ENCODE results near the gene TMEM117.

The TMEM117 gene

DNA sequence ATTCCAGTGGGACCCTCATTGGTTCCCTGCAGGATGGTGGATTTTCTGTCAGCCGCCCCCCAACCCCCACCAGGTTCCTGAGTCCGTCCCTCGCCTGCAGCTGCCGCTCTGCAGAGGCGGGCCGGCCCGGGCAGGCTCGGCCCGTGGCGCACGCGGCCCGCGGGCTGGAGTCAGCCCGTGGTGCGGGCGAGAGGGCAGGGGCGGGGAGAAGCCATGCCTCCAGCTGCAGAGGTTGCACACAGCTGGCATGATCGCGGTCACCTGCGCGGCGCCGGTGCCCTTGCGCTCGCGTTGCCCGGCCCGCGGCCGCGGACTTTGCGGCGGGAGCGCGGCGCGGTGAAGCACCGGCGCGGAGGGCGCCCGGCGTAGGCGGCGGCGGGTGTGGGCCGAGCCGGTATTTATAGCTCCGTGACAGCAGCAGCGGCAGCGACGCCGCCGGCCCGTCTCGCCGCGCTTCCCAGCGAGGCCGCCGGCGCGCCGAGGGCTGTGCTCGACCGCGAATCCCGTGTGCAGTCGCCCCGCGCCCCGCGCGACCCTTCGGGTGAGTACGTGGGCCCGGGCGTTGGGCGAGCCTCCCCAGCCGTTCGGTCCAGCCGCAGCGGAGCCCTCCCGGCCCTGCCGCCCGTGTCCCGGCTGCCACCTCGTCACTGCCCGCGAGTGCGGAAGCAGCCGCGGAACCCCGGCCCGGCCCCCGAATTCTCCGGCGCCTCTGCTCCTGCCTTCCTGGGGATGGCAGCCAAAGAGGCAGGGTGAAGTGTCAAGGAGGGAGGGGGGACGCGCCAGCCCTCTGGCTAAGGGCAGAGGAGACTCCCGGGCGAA is at the start of gene TMEM117:
TMEM117 (plus strand) TSS at position 426 of the 819 bp plus-strand sequence.
- DNase-seq = peak; percentile 74
- Mint-ChIP-seq H3K4me1 (peaks cover 28% of the 10 kb centered on the region), H3K36me3 (no peaks in the 10 kb centered on the region), H3K4me3 (peak within 1 kb of the TSS; percentile 86), H3K27me3 (peaks cover 9% of the 10 kb centered on the region), H3K27ac (peak within 1 kb of the TSS; percentile 87), H3K9me3 (no peaks in the 10 kb centered on the region)
- CTCF ChIA-PET = no interaction called here

DNA sequence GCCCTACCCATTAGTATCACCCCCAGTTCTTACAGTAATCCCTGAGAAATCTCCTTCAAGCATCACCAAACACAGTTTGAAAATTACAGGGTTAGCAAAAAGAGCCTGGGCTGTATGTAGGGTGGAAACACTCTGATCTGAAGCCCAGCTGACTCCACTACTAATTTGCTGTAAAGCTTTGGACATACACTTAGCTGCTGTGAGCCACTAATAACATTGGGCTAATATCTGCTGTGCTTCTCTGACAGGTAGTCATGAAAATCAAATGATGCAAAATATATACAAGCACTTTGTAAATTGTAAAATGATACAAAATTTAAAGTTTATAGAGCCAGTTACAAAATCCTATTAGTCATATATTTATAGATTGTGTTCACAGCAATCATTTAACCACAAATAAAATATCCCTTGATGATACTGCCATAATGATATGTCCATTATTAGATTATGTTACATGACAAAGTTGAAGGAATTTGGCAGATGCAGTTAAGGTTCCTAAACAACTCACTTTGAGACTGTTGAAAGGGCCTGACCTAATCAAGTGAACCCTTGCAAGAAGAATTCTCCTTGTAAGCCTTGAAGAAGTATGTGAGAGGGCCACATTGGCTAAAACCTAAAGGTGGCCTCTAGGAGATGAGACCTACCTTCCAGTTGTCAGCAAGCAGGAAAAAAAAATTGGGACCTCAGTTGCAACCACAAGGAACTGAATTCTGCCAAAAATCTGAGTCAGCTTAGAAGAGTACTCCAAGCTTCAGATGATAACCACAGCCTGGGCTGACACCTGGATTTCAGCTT is 48.8 kb upstream of the TMEM117 start:
- no peaks in the 10 kb centered on the region for H3K27me3 Mint-ChIP-seq
- H3K4me1 Mint-ChIP-seq = no peaks in the 10 kb centered on the region
- no peak overlapping the region for H3K27ac Mint-ChIP-seq
- no peak for DNase-seq
- CTCF ChIA-PET = interaction anchor here (1.3 to 1.9 kb wide), 2 partner anchors 10 kb away, joined by 5 read pairs; no protein-coding TSS in a partner anchor
- H3K36me3 Mint-ChIP-seq = peaks cover 41% of the 10 kb centered on the region
- H3K4me3 Mint-ChIP-seq = no peak overlapping the region
- H3K9me3 Mint-ChIP-seq = no peaks in the 10 kb centered on the region

DNA sequence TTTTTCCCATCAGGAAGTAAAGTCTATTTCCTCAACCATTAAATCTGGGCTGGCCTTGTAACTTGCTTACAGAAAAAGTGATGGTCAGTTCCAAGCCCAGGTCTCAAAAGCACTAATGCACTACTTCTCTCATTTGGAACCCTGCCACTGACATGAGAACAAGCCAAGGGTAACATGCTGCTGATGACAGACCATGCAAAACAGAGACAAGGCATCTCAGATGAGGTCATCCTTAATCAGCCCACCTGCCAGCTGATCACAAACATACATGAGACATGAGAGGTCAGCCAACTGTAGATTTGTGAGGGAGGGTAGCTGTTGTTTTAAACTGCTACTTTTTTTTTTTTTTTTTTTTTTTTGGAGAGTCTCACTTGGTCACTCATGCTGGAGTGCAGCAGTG is 45.9 kb upstream of the TMEM117 start:
- Mint-ChIP-seq H3K36me3 (peaks cover 32% of the 10 kb centered on the region), H3K27me3 (no peaks in the 10 kb centered on the region), H3K4me1 (no peaks in the 10 kb centered on the region), H3K9me3 (no peaks in the 10 kb centered on the region), H3K4me3 (no peak overlapping the region), H3K27ac (no peak overlapping the region)
- DNase-seq = no peak
- CTCF ChIA-PET = no interaction called here

DNA sequence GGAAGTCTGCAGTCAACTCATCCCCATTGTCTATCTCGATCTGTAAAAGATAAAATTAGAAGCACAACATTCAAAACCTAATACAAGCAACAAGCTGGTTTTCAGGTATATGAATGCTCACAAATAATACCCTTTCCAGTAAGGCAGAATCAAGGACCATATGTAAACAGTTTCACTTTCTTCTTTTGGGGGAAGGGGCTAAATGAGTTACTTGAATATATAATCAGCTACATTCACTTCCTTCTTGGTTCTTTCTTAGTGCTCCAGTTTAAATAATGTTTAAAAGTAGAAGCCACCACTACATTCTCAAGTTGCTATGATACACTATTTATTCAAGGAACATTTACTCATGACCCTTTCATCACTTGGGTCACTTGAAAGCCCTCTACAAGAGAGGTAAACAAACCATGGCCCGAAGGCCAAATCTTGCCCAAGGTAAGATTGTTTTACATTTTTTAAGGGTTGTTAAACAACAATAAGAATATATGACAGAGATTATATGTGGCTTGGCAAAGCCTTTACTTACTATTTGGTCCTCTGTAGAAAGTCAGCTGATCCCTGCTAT is 40.1 kb upstream of the TMEM117 start:
- Mint-ChIP-seq H3K4me1 (no peaks in the 10 kb centered on the region), H3K36me3 (peaks cover 29% of the 10 kb centered on the region), H3K27ac (no peak overlapping the region), H3K27me3 (no peaks in the 10 kb centered on the region), H3K9me3 (no peaks in the 10 kb centered on the region), H3K4me3 (no peak overlapping the region)
- CTCF ChIA-PET = no interaction called here
- no peak for DNase-seq

DNA sequence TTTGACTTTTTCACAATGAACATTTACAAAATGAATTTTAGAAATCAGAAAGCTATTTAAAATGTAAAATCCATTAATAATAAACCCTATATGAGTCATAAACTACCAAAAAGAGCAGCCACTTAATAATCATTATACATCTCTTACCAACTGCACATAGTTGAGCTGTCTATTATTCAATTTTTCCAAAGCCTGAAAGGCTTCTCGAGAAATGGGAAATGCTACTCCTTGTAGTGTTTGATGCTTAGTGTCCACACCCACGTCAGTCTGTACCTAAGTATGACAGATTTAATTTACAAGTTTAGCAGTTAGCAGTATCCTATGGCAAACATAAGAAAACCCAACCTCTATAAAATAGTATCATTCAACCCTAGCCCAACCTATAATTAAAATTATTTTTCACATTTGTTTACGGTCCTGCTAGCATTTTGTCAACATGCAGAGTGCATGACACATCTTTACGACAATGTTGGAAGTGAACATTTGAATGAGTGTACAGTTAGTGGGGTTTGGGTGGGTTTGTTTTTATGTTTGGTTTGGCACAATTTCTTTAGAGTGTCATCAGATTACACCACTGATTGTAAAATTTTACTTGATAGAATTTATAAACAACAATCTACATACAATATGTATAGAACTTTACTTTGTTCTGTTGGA is 38.2 kb upstream of the TMEM117 start:
- no peaks in the 10 kb centered on the region for H3K27me3 Mint-ChIP-seq
- H3K27ac Mint-ChIP-seq = no peak overlapping the region
- no peaks in the 10 kb centered on the region for H3K9me3 Mint-ChIP-seq
- CTCF ChIA-PET = no interaction called here
- peaks cover 5% of the 10 kb centered on the region for H3K4me1 Mint-ChIP-seq
- H3K36me3 Mint-ChIP-seq = peaks cover 25% of the 10 kb centered on the region
- H3K4me3 Mint-ChIP-seq = no peak overlapping the region
- DNase-seq = no peak

DNA sequence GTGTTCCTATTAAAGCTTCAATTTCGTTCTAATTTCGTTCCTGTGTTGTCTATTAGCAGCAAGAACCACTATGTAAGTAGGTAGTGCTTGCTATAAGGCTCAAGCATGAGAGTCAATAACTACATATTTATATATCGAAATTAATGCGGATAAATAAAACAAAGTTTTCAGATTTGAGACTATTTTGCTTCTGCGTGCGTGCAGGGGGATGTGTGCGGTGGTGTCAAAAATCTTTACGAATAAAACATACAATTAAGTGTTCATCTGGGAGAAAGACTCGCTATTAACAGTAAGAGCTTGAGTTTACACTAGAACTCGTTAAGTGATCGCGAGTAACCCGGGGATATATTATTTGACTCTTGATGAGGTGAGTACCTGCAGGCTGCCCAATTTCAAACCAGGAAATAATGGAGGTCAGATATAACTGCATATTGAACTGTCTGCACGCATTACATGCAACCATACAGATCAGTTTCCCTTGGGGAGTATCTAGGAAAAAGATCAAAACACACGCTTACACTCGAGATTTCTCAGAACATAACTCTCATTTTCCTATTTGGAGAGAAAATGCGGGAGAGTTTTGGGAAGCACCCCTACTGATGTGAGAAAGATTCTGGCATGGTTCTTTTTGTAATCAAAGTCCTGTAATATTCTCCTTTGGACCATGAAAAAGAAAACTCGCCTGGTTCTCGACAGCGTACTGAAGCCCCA is 30.6 kb upstream of the TMEM117 start:
- Mint-ChIP-seq H3K27me3 (no peaks in the 10 kb centered on the region), H3K9me3 (no peaks in the 10 kb centered on the region), H3K4me3 (peak overlapping the region; percentile 96), H3K27ac (peak overlapping the region; percentile 100), H3K4me1 (peaks cover 39% of the 10 kb centered on the region), H3K36me3 (peaks cover 13% of the 10 kb centered on the region)
- CTCF ChIA-PET = interaction anchor here (0.6 to 1.3 kb wide), 2 partner anchors 9 to 19 kb away, joined by 3 to 6 read pairs; no protein-coding TSS in a partner anchor
- no peak for DNase-seq

DNA sequence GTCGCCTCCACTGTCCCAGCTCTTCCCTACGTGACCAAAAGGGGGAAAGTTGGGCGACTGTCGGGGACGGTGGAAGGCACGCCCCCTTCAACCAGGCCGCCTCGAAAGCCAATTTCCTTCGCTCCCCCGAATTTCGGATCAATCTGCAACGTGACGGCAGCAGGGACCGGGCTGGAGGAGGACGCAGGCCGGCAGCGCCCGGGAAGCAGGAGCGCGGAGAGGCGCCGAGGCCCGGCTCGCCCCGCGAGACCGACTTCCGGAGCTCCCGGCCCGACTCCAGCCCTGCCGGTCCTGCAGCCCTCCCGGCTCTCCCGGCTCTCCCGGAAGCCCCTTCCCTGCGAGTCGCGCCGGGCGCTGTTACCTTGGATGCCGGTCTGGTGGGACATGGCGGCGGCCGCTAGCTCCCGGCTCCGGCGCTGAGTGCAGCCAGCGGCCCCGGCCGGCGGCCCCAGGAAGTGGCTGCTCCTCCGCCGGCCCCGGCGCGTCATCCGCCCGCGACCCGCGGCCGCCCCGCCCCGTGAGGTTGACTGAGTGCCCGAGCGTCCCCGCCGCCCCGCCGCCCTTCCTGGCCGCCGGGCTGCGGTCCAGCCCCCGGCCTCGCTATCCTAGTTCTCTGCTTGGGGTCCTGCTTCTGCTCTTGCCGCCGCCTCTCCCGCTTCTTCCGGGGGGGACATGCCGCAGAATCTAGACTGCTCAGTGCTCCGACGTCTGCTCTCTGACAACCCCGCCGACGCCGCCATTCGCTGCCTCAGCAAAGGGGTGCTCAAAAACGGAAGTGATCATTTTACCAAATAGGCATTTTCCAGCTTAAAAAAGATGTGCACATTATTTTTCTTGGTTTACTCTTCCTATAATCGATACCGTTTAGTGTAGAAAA is 29.8 kb upstream of the TMEM117 start, which contains the start of gene TWF1:
TWF1 (minus strand) TSS at position 458 of the 877 bp plus-strand sequence; CDS start at position 386, 72 bp downstream.
- H3K36me3 Mint-ChIP-seq = peaks cover 12% of the 10 kb centered on the region
- CTCF ChIA-PET = interaction anchor here (0.6 to 1.3 kb wide), 3 partner anchors 8 to 31 kb away, joined by 3 to 6 read pairs (median 3); no protein-coding TSS in a partner anchor
- peak within 1 kb of the TSS; percentile 96 for H3K4me3 Mint-ChIP-seq
- peak within 1 kb of the TSS; percentile 100 for H3K27ac Mint-ChIP-seq
- no peaks in the 10 kb centered on the region for H3K9me3 Mint-ChIP-seq
- peaks cover 39% of the 10 kb centered on the region for H3K4me1 Mint-ChIP-seq
- peak; percentile 90 for DNase-seq
- H3K27me3 Mint-ChIP-seq = no peaks in the 10 kb centered on the region

DNA sequence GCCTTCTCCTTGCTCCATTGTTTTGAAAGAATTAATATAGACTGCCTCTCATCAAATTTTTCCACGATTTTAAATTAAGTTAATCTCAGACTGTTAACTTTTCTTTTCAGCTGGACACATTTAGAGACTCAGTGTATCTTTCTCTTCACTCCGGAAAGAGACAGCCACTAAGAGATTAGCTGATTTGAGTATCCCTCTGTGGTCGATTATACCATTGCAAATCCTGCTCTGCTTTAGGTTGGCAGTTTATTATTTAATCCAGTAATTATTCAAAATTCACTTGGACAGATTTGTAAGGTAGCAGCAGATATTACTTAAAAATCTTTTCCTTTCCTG is 29.2 kb upstream of the TMEM117 start:
- Mint-ChIP-seq H3K4me3 (peak overlapping the region; percentile 96), H3K27ac (peak overlapping the region; percentile 100), H3K36me3 (peaks cover 11% of the 10 kb centered on the region), H3K9me3 (no peaks in the 10 kb centered on the region), H3K27me3 (no peaks in the 10 kb centered on the region), H3K4me1 (peaks cover 41% of the 10 kb centered on the region)
- no peak for DNase-seq
- CTCF ChIA-PET = interaction anchor here (0.7 to 1.3 kb wide), 2 partner anchors 20 to 32 kb away, joined by 3 to 6 read pairs; no protein-coding TSS in a partner anchor

DNA sequence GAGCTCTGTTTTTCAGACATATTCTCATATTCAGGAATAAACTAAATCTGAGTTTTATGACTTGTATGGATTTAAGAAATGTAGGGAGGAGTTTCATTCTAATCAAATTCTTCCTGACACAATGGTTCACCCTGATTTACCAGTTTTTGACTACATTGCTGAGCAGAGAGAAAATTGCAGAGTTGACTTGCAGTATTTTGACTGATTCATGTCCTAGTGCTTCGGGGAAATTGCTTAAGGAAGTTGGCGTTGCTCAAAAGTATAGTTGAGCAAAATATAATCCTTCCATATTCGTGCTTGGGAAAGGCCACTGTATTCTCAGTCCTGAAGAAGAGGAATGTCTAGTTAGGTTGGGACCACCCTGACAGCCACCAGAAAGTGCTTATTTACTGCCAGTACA is 28.5 kb upstream of the TMEM117 start:
- Mint-ChIP-seq H3K4me1 (peaks cover 39% of the 10 kb centered on the region), H3K27me3 (no peaks in the 10 kb centered on the region), H3K9me3 (no peaks in the 10 kb centered on the region), H3K4me3 (peak overlapping the region; percentile 96), H3K27ac (peak overlapping the region; percentile 100), H3K36me3 (peaks cover 11% of the 10 kb centered on the region)
- CTCF ChIA-PET = no interaction called here
- no peak for DNase-seq

DNA sequence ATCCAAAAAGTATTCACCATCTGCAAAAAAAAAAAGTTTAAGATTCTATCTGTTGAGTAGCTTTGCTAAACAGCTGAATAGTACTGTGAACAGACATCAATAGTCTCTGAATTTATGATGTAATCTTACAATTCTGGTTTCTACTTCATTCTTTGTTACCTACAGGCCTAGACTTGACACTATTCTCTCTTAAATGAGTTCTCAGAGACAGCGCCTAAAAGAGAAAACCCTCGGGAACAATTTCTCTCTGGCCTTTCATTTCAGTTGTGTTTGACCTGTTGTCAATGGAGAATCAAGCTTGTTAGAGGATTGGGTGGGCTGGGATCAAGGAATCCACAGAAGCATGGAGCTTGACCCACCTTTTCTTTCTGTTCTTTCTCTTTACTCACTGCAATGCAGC is 23.8 kb upstream of the TMEM117 start:
- CTCF ChIA-PET = no interaction called here
- DNase-seq = no peak
- H3K36me3 Mint-ChIP-seq = no peaks in the 10 kb centered on the region
- H3K4me3 Mint-ChIP-seq = no peak overlapping the region
- no peaks in the 10 kb centered on the region for H3K27me3 Mint-ChIP-seq
- no peak overlapping the region for H3K27ac Mint-ChIP-seq
- H3K4me1 Mint-ChIP-seq = peaks cover 14% of the 10 kb centered on the region
- no peaks in the 10 kb centered on the region for H3K9me3 Mint-ChIP-seq

DNA sequence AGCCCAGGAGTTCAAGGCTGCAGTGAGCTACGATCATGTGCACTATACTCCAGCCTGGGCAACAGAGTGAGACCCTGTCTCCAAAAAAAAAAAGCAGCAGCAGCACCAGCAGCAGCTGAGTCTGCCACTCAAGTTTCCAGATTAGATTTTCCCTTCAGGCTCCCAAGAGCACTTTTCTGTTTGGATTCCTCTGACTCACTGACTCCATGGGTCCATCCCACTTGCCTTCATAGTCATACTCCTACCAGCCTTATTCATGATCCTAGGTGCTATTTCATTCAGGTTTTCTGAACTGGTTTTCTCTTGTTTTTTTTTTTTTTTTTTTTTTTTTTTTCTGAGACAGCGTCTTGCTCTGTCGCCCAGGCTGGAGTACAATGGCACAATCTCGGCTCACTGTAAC is 23.0 kb upstream of the TMEM117 start:
- CTCF ChIA-PET = no interaction called here
- no peak overlapping the region for H3K27ac Mint-ChIP-seq
- no peak overlapping the region for H3K4me3 Mint-ChIP-seq
- H3K4me1 Mint-ChIP-seq = peaks cover 8% of the 10 kb centered on the region
- no peaks in the 10 kb centered on the region for H3K36me3 Mint-ChIP-seq
- H3K9me3 Mint-ChIP-seq = no peaks in the 10 kb centered on the region
- DNase-seq = no peak
- H3K27me3 Mint-ChIP-seq = no peaks in the 10 kb centered on the region

DNA sequence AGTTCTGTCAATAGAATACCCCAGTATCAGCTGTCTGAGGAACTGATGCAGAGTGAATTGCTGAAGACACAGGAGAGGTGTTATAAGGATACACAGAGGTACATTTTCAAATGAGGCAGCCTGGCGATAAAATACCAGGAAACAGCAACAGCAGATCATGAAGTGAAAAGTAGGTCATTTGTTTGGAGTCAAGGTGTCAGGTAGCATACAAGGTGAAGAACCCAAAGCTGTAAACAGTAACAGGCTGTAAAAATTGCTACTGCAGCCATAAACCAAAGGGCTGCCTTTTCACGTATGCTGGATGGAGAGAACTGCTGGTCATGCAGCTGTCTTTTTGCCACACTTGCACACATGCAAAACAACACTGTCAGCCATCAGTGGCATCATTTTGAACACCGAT is 20.5 kb upstream of the TMEM117 start:
- Mint-ChIP-seq H3K4me1 (peaks cover 4% of the 10 kb centered on the region), H3K27me3 (no peaks in the 10 kb centered on the region), H3K36me3 (no peaks in the 10 kb centered on the region), H3K27ac (no peak overlapping the region), H3K9me3 (no peaks in the 10 kb centered on the region), H3K4me3 (no peak overlapping the region)
- no peak for DNase-seq
- CTCF ChIA-PET = no interaction called here

DNA sequence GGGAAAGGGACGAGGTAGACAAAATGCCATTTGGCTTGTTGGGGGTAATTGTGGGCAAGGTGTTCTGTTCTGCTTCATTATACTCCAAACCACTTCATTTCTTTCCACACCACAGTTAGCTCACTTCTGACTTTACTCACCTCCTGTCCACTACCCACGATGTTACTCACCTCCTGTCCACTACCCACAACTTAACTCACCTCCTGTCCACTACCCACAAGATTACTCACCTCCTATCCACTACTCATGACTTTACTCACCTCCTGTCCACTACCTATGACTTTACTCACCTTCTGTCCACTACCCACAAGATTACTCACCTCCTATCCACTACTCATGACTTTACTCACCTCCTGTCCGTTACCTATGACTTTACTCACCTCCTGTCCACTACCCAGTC is 19.7 kb upstream of the TMEM117 start:
- Mint-ChIP-seq H3K27me3 (no peaks in the 10 kb centered on the region), H3K4me1 (peaks cover 2% of the 10 kb centered on the region), H3K4me3 (no peak overlapping the region), H3K36me3 (no peaks in the 10 kb centered on the region), H3K27ac (no peak overlapping the region), H3K9me3 (no peaks in the 10 kb centered on the region)
- no peak for DNase-seq
- CTCF ChIA-PET = no interaction called here
